GM18502 (cell line): ENCODE data around the gene POLE4.

ENCODE experiments used
- ATAC-seq: cut with Tn5 transposase; IDR thresholded peaks from one replicate; pipeline ENCODE4 v1.9.1; 2021; ENCODE audit warnings: mild to moderate bottlenecking; ENCODE audit not compliant: unreplicated experiment, poor library complexity

The POLE4 gene

GRCh38 chr2:74985978-74986609, 27.7 kb downstream of the POLE4 start:
- ATAC-seq, result no peak

- ATAC-seq, result no peak
Observed at GRCh38 chr2:74991977-74992376, 33.5 kb downstream of the POLE4 start.

GRCh38 chr2:74999468-74999867, 41.0 kb downstream of the POLE4 start:
- no peak for ATAC-seq

DNA sequence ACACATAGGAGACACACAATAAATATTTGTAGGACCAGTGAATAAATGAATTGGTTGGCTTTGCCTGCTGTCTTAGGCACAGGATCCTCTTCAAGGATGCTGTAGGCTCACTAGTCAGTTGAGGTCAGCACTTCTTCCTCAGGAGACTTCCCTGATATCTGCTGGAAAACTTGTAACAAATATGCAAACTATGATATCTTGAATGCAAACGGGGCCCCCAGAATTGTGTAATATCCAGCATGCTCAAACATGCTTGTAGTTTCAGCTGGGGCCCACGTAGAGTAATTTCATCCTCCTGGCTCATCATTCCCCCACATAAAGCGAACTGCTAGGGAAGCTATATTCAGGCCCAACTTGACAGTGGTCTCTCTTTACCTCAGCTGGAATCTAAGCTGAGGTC, 43.6 kb downstream of the POLE4 start:
- ATAC-seq, result no peak

DNA sequence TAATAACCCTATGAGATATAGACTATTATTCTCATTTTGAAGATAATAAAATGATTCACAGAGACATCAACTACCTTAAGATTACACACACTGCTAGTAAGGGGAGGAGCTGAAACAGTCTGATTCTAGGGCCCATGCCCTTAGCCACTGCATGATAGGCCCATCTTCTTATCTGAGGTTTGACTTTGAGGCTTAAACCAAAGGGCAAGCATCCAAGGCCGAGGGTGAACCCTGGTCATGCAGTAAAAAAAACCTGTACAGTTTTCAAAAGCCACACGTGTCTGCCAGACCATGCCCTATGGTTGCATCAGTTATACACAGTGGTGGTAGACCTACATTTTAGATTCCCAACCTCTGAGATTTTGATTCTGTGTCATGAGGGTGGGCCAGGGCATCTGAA, 44.8 kb downstream of the POLE4 start:
- no peak for ATAC-seq

- ATAC-seq, result no peak
Observed at GRCh38 chr2:75003773-75004172, 45.3 kb downstream of the POLE4 start.

GRCh38 chr2:75006041-75006440, 47.6 kb downstream of the POLE4 start:
- no peak for ATAC-seq

DNA sequence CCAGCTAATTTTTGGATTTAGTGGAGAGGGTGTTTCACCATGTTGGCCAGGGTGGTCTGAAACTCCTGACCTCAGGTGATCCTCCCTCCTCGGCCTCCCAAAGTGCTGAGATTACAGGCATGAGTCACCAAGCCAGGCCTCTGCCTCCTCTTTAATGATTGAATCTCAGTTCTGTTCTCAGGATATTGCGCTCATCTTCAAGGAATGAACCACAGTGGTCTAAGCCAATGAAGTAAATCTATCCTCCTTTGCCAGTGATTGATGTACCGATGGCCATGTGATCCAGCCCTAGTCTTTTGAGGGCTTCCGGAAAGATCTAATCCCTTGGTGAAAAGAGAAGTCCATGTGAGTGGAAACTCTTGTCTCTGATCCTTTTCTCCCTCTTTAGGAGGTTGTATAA, 48.6 kb downstream of the POLE4 start:
- no peak for ATAC-seq

DNA sequence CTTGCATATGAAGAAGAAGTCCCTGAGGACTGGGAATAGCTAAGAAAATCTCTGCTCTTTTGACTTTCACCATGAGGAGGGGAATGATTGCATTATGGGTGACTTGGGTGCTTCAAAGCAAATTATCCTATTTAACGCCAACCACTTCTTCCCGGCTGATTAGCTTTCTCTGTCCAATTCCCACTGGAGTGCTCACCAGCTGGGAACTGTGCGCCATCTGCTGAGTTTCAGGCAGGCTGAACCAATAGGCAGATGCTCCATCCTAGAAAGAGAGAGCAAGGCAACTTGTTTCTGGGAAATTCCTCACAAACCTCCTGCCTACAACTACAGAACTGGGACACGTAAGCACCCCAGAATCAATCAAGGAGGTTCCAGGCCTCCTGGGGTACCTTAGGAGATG, 49.4 kb downstream of the POLE4 start:
- ATAC-seq, result no peak

GRCh38 chr2:75010571-75010970, 52.1 kb downstream of the POLE4 start:
- no peak for ATAC-seq

- ATAC-seq, result no peak
Observed at GRCh38 chr2:75012080-75012479, 53.6 kb downstream of the POLE4 start.

DNA sequence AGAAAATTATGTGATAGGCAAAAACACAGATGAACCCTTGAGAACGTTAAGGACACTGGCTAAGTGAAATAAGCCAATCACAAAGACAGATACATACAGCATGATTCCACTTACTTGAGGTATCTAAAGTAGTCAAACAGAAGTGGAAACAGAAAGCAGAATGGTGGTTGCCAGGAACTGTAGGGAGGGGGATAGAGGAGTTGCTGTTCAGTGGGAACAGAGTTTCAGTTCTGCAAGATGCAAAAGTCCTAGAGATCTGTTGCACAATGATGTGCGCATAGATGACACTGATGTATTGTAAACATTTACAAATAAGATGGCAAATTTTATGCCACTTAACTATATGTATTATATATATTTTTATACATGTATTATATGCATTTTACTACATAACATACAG, 59.7 kb downstream of the POLE4 start:
- ATAC-seq, result no peak
